GM19468 (cell line): ENCODE data around the gene STX8.
"Not testable (repeated sequence)": the region's sequence is repeated elsewhere in the genome, so short reads cannot be mapped to it uniquely, and the experiment has no call there.

Experiments used
- ATAC-seq: cut with Tn5 transposase; IDR thresholded peaks from one replicate; pipeline ENCODE4 v1.9.1; 2021; ENCODE audit warnings: mild to moderate bottlenecking, moderate library complexity, moderate number of reproducible peaks; ENCODE audit not compliant: unreplicated experiment; ENCODE audit errors: extremely low read depth

Gene STX8

GRCh38 chr17:9557857-9558256, 17.8 kb downstream of the STX8 start:
- ATAC-seq: no peak

DNA sequence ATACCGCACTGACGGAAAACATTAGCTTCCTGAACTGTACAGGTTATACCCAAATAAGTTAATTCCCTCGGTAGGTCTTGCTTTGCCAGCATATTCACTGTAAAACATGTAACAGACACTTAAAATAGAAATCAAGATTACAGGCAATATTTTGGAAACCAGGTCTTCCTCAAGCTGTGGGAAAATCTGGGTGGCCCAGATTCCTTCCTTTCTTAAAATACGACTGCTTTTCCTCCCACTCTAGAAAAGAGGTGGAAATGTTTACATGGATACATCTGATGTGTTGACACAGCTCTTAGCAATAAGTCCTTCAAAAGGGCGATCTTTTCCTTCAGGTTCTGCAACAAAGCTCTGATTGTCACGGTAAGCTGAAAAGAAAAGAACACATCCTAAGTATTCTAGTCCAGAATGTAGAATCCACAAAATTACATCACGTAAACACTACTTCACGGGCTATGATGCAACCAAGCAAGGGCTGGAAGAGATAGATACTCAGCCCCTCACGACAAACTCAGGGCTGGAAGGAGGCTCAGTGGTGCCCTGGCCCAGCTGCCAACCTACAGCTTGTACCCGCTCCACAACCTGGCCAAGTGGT, 18.4 kb downstream of the STX8 start:
- no peak for ATAC-seq

DNA sequence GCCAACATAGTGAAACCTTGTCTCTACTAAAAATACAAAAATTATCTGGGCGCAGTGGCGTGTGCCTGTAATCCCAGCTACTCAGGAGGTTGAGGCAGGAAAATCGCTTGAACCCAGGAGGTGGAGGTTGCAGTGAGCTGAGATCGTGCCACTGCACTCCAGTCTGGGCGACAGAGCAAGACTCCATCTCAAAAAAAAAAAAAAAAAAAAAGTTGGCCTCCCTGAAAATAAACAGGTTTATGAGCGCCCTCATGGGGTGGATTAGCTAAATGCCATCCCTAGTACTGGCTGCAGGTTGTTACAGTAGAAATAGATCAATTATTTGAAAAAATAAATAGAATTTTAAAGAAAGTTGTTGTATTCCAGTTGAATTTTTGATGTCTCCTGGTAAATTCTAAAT, 20.9 kb downstream of the STX8 start:
- not testable (repeated sequence) for ATAC-seq

DNA sequence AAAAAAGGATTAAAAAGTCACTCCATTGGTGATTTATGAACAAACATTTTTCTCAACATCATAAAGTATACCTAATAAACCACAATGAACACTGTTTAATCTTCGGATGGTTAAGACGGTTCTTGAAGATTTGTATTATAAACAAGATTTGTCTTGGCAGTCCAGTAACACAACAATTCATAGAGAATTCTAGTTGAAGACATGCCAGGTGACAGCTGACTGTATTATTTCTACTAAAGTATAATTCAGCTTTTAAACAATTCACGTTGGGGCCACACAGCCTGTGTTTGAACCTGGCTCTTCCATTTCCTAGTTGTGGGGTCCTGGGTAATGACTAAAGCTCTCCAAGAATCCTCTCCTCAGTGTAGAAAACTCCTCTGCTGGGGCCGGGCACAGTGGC, 22.0 kb downstream of the STX8 start:
- ATAC-seq: no peak

- ATAC-seq: no peak
Observed at GRCh38 chr17:9553181-9553580, 22.4 kb downstream of the STX8 start.

DNA sequence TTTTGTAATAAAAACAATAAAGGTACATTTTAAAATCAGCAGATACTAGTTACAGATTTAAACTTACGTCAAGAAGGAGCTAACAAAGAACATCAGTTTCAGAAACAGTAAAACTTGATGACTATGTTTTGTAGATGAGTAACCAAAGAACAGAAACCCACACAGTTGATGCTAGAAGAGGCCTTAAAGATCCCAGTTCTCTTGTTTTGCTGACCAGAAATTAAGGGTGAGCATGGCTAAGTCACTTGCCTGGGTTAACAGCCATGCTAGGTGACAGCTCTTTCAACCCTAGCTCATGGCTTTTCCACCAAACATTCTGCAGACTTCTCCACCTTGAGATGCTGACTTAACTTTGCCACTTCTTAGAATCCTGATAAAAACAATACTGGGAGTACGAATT, 26.4 kb downstream of the STX8 start:
- no peak for ATAC-seq

- no peak for ATAC-seq
Observed at GRCh38 chr17:9544221-9544620, 31.4 kb downstream of the STX8 start.

GRCh38 chr17:9541718-9542117, 33.9 kb downstream of the STX8 start:
- no peak for ATAC-seq

- ATAC-seq: no peak
Observed at GRCh38 chr17:9538626-9539025, 37.0 kb downstream of the STX8 start.

GRCh38 chr17:9537177-9537776, 38.3 kb downstream of the STX8 start:
- no peak for ATAC-seq

GRCh38 chr17:9536061-9536460, 39.6 kb downstream of the STX8 start:
- ATAC-seq: no peak

DNA sequence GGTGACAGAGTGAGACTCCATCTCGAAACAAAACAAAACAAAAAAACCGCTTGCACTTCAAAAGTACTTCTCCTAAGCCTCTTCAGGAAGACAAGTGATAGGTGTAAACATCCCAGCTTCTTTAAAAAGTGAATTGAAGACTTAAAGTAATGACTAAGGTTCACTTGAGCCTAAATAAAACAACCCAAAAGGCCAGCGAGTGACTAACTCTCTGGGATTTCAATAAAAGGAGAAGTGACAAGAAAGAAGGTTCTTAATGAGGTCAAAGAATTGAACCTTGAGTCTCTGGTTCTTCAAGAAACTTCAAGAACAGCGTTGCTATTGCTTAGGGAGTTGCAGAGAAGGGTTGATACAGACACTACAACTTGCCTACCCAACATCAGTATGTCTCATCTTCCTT, 42.2 kb downstream of the STX8 start:
- ATAC-seq: no peak

- no peak for ATAC-seq
Observed at GRCh38 chr17:9532715-9533114, 42.9 kb downstream of the STX8 start.

DNA sequence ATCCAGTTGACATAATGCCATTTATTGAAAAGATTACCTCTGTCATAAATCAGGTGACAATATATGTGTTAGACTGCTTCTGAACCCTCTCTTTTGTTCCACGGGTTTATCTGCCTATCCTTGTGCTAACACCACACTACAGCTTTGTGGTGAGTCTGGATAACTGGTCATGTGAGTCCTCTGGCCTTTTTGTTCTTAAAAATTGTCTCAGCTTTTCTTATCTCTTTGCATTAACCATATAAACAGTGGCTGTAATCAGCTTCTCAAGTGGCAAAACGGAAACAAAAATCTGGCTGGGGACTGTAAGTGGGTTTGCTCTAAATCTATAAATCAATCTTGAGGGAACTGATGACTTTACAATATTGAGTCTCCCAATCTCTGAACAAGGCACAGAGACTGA, 44.6 kb downstream of the STX8 start:
- no peak for ATAC-seq

- no peak for ATAC-seq
Observed at GRCh38 chr17:9529033-9529700, 46.5 kb downstream of the STX8 start.

- ATAC-seq: no peak
Observed at GRCh38 chr17:9527788-9528187, 47.8 kb downstream of the STX8 start.

- ATAC-seq: no peak
Observed at GRCh38 chr17:9522074-9522473, 53.5 kb downstream of the STX8 start.

DNA sequence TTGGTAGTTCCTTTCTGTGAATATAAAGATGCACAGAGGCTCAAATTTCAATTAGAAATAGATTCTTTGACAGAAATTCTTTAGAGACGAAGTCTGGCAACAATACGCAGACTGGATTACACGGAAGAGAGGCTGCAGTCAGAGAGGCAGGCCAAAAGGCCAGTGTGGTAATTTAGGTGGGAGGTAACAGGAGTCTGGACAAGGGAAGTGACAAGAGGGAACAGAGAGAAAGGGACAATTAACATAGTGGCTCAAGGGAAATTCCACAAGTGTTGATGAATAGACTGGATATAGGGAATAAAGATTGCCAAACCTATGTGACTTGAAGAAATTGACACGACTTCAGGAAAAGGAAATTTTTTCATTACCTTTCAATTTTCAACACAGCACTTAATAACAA, 54.6 kb downstream of the STX8 start:
- ATAC-seq: no peak

DNA sequence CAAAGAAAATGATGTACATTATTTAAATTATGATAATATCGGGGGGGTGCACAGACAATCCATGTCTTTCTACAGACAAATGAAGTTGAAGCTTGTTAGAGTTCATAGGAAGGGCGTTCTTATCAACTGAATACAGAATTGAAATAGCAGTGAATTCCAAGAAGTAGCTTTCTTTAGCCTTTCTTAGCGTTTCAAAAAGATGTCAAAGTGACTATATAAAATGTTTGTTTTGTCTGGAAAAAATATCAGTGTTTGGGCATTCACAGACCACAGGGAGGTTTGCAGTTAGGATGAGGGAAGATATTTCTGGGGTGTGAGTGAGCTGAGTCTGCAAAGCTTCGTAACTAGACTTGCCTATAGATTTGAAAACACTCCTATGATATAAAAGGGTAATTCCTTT, 55.0 kb downstream of the STX8 start:
- ATAC-seq: no peak

DNA sequence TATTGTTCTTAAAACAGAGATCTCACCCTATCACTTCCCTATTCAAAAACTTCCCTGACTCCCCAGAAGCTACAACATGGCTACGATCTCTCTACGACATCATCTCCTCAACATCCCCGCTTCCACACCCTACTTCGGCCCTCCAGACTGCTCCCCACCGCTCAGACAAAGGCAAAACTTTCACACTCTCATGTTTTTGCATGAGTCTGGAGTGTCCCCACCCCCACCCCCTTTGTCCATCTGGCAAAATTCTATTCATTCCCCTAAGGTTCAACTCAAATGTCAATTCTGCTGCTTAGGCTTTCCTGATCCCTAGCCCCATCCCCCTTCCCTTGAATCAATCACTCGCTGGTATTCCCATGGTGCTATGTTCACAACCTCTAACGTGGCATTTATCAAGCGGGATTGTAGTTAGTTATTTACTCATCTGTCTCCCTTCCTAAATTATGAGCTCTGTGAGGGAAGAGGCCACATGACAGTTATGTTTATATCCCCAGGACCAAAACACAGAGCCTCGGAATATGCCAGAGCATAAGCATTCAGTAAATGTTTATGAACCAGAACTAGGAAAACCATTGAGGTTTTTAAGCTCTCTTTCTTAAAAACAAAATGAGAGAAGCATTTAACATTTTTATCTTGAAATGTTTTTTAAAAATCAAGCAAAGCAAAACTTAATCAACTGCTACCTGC, 55.9 kb downstream of the STX8 start:
- ATAC-seq: no peak

GRCh38 chr17:9517396-9517795, 58.2 kb downstream of the STX8 start:
- no peak for ATAC-seq
